CMK (cell line): Measurements from ENCODE around the gene HHIPL1.
"Not testable (repeated sequence)": the region's sequence is repeated elsewhere in the genome, so short reads cannot be mapped to it uniquely, and the experiment has no call there.

ENCODE experiments used
- DNase-seq: peaks from one replicate; pipeline ENCODE4 v3.0.0-alpha.2; 2010; ENCODE audit warnings: low read depth

HHIPL1 gene

GRCh38 chr14:99635116-99635515 lies 9.8 kb upstream of the HHIPL1 start:
- no peak for DNase-seq

GRCh38 chr14:99636487-99636886 lies 8.4 kb upstream of the HHIPL1 start:
- no peak for DNase-seq

- no peak for DNase-seq
Observed at GRCh38 chr14:99637624-99638023, 7.3 kb upstream of the HHIPL1 start.

GRCh38 chr14:99642771-99643170 lies 2.2 kb upstream of the HHIPL1 start:
- DNase-seq, result not testable (repeated sequence)

- DNase-seq, result peak; percentile 9
Observed at GRCh38 chr14:99643343-99643742, 1.6 kb upstream of the HHIPL1 start.

GRCh38 chr14:99644035-99644587 lies 818 bp upstream of the HHIPL1 start:
- DNase-seq, result no peak

- no peak for DNase-seq
Observed at GRCh38 chr14:99645545-99646505, 896 bp downstream of the HHIPL1 start.

GRCh38 chr14:99647411-99647810 lies 2.5 kb downstream of the HHIPL1 start:
- DNase-seq, result no peak

GRCh38 chr14:99648027-99648784 lies 3.3 kb downstream of the HHIPL1 start:
- no peak for DNase-seq

GRCh38 chr14:99649219-99649618 lies 4.3 kb downstream of the HHIPL1 start:
- no peak for DNase-seq

GRCh38 chr14:99649643-99650042 lies 4.7 kb downstream of the HHIPL1 start:
- DNase-seq, result no peak

GRCh38 chr14:99650189-99650588 lies 5.3 kb downstream of the HHIPL1 start:
- DNase-seq, result no peak

GRCh38 chr14:99651953-99652746 lies 7.2 kb downstream of the HHIPL1 start:
- no peak for DNase-seq

GRCh38 chr14:99654235-99654985 lies 9.5 kb downstream of the HHIPL1 start:
- no peak for DNase-seq

GRCh38 chr14:99655521-99655920 lies 10.6 kb downstream of the HHIPL1 start:
- no peak for DNase-seq

GRCh38 chr14:99656171-99656570 lies 11.2 kb downstream of the HHIPL1 start:
- no peak for DNase-seq

- DNase-seq, result no peak
Observed at GRCh38 chr14:99657645-99658155, 12.8 kb downstream of the HHIPL1 start.

GRCh38 chr14:99658218-99658845 lies 13.4 kb downstream of the HHIPL1 start:
- DNase-seq, result no peak

GRCh38 chr14:99659333-99659741 lies 14.4 kb downstream of the HHIPL1 start:
- no peak for DNase-seq

GRCh38 chr14:99660006-99660566 lies 15.2 kb downstream of the HHIPL1 start:
- DNase-seq, result no peak
